LNCAP (cell line): Measurements from ENCODE around the gene CLPTM1L.

ENCODE experiments used
- TF ChIP-seq, protein P1 (sequence below): fragments of 450-650 bp; IDR thresholded peaks from 2 replicates; pipeline ENCODE4 v1.5.1; 2017; ENCODE audit warnings: mild to moderate bottlenecking

CLPTM1L gene

DNA sequence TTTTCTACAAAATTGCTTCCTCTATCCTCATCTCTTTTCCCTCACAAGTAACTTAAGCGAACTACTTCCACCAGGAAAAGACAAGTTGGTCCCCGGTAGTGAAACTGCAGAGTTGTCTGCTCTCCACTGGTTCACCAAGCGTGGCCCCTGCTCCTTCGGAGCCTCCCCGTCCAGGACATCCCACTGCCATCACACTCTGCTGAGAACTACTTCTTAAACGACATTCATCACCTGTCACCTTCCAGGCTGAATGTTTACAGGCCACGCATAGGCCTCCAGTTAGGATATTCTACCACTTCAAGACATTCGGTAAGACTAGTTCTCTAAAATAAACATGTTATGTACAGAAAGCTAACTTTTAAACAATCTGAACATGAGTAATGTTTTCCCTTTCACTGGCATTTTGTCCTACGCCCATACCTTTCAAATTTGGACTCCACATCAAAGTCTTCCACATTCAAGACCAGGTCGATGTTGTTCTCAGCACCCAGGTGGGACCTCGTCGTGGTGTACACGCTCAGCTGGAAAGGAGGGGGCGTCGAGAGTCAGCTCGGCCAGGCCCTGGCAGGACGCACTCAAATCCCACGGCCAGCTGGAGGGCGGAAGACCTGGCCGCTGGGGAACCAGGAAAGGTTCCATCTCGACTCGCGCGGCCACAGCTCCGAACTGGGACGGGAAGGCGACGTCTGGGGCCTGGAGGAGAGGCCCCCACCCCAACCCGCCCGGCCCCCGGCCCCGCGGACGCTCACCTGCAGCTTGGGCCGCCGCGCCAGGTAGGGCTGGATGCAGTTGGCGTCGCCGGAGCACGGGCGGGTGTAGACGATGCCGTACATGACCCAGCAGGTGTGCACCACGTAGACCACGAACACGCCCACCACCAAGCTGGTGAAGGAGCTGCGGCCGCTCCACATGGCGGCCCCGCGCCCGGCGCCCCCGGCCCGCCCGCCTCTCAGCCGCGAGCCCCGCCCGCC, 683 bp downstream of the CLPTM1L start:
- TF ChIP-seq, protein P1, sequence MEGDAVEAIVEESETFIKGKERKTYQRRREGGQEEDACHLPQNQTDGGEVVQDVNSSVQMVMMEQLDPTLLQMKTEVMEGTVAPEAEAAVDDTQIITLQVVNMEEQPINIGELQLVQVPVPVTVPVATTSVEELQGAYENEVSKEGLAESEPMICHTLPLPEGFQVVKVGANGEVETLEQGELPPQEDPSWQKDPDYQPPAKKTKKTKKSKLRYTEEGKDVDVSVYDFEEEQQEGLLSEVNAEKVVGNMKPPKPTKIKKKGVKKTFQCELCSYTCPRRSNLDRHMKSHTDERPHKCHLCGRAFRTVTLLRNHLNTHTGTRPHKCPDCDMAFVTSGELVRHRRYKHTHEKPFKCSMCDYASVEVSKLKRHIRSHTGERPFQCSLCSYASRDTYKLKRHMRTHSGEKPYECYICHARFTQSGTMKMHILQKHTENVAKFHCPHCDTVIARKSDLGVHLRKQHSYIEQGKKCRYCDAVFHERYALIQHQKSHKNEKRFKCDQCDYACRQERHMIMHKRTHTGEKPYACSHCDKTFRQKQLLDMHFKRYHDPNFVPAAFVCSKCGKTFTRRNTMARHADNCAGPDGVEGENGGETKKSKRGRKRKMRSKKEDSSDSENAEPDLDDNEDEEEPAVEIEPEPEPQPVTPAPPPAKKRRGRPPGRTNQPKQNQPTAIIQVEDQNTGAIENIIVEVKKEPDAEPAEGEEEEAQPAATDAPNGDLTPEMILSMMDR: no peak

DNA sequence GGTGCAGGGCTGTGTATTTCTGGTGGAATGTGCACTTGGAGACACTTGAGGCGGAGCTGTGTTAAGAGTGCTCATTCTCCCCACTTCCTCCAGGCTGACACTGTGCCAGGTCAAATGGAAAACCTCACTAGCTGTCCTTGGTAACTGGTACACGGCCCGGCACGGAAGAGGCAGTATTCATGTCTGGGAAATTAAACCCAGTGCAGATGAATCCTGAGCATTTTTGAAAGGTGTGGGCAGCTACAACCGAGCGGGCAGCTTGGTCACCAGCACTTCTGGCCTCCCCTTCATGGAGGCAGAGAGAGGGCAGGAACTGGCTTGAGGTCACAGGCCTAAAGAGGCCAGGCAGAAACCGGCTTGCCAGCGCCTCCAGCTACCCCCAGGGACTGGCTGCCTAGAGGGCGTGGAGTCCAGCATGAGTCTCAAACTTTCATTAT, 1.6 kb downstream of the CLPTM1L start:
- TF ChIP-seq, protein P1: no peak

DNA sequence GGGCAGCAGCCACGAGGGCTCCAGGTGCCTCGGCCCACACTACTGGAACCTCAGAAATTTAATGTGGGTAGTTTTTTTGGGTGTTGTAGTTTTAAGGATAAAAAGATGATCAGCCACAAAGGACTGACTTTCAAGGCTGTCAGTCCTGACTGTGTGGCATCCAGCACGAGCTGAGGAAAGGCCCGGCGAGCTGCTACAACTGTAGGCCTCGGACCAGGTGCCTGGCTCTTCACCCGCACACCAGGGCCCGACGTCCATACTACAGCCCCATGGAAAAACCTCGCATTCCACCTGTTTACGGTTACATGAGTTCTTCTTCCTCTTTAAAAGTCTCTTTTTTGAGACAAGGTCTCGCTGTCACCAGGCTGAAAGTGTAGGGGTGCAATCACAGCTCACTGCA, 2.6 kb downstream of the CLPTM1L start:
- TF ChIP-seq, protein P1: no peak

DNA sequence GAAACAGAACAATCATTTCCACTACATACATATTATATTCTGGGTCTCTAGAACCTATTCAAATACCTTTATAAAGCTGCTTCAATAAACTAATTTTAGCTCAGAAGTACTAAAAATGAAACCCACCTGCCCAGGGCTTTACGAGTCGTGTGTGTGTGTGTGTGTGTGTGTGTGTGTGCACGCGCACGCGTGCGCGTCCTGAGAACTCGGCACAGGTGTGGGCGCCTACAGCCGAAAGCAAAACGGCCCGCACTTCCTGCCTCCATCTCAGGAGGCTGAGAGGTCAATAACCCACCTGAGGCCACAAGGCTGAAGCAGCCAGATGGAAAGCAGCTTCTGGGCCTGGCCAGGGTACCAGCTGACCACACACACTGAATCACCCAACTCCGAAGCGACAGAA, 3.0 kb downstream of the CLPTM1L start:
- TF ChIP-seq, protein P1: no peak

DNA sequence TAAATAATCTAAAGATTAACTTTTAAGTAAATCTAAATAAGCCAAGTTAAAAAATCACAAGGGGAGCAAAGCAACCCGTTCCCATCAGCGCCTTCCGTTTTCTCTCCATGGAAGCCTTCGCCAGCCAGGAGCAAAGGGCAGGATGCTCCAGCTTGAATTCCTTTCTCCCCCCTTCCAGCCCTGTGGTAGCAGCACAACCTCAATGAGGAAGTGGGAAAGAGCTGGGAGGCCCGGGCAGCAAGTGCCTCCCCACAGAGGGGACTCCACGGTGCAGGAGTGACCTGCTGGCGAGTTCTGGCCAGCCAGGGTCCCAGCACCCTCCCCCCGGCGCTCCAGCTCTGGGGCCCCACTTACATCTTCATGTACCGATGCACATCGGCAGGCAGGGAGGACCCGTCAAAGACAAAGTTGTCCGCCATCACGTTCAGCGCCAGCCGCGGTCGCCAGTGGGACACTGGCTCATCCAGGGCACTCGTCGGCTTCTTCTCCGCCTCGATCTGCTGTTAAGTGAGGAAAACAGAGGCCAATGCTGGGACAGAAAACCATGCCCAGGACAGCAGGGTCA, 6.3 kb downstream of the CLPTM1L start:
- TF ChIP-seq, protein P1: no peak

DNA sequence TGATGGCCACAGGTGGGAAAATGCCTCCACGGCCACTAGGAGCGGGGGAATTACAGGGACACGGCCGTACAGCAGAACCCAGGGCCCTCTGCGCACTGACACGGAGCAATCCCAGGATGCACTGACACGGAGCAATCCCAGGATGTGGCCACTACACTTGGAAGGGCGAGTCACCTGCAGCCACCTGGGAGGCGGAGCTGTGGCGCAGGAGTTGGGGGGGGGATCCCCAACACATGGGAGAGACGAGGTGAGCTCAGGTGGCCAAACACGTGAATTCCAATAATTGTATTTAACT, 6.8 kb downstream of the CLPTM1L start:
- TF ChIP-seq, protein P1: no peak

DNA sequence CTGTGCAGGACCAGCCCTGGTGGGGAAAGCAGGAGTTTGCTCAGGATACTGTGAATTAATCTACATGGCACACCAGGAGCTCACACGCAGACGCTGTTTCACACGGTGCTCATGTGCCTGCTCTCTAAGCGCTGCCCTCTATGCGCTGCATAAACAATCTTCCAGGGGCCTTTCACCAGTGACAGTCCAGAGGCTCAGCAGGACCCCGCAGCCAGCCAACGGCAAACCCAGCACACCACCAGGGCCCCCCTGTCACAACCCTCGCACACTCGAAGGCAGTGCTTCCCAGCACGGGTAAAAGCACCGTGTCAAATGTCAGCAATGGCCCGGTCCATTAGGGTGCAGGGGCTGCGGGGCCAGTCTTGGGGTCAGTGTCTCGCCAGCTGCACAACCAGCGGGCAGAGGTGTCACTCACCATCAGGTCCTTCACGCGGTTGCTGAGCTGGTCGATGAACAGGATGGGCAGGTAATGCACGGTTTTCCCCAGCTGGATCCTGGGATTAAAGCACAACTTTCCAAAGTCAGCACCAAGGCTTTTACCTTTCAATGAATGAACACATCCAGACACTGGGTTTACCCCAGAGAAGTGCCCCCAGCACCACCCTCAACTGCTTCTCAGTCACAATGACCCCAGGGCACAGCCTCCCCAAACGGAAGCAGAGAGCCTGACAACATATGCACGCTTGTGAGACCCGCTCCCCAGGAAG, 7.3 kb downstream of the CLPTM1L start:
- TF ChIP-seq, protein P1: no peak
